ENCODE measurements around the gene DUOXA1. TPM values are rescaled to one million over a fixed set of nuclear protein-coding genes. Genes with fewer than 3 reads are reported as not detected.

DUOXA1 gene
- total RNA-seq, 2 donors from 2014 or later: 17.6 to 38.8 TPM

- no peak overlapping the region for H3K27ac ChIP-seq
- no peaks in the 10 kb centered on the region for H3K27me3 ChIP-seq (replicated peaks; ENCODE audit: insufficient read depth)
- TF ChIP-seq, protein P1, sequence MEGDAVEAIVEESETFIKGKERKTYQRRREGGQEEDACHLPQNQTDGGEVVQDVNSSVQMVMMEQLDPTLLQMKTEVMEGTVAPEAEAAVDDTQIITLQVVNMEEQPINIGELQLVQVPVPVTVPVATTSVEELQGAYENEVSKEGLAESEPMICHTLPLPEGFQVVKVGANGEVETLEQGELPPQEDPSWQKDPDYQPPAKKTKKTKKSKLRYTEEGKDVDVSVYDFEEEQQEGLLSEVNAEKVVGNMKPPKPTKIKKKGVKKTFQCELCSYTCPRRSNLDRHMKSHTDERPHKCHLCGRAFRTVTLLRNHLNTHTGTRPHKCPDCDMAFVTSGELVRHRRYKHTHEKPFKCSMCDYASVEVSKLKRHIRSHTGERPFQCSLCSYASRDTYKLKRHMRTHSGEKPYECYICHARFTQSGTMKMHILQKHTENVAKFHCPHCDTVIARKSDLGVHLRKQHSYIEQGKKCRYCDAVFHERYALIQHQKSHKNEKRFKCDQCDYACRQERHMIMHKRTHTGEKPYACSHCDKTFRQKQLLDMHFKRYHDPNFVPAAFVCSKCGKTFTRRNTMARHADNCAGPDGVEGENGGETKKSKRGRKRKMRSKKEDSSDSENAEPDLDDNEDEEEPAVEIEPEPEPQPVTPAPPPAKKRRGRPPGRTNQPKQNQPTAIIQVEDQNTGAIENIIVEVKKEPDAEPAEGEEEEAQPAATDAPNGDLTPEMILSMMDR (IDR thresholded peaks at IDR 0.05): no peak
- TF ChIP-seq POLR2A (IDR thresholded peaks at IDR 0.05) (no peak), POLR2AphosphoS5 (IDR thresholded peaks at IDR 0.05) (no peak)
- intact Hi-C loops (cut with DNase I): no loop called here
- H3K9me3 ChIP-seq: no peaks in the 10 kb centered on the region
- DNase-seq (ENCODE audit: low spot score): no peak
- no peaks in the 10 kb centered on the region for H3K36me3 ChIP-seq
- H3K4me1 ChIP-seq (replicated peaks): no peaks in the 10 kb centered on the region
- WGBS: 86% methylated on average over 12 of the region's 12 CpGs
- no peak overlapping the region for H3K4me3 ChIP-seq
Observed at GRCh38 chr15:45148076-45149059, 18.7 kb upstream of the DUOXA1 start.

DNA sequence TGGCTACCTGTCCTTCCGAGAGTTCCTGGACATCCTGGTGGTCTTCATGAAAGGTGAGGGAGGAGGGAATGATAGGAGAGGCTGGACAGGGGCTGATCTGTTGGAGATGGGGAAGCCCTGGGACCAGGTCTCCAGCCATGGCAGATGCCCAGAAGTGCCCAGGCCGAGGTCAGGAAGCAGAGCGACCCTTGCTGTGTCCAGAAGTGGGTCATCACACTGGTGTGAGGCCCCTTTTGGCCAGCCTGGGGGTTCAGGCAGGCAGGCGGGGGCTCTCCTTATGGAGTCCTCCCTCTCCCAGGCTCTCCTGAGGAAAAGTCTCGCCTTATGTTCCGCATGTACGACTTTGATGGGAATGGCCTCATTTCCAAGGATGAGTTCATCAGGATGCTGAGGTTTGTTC lies 17.9 kb upstream of the DUOXA1 start:
- no peaks in the 10 kb centered on the region for H3K9me3 ChIP-seq
- DNase-seq (ENCODE audit: low spot score): no peak
- intact Hi-C loops (cut with DNase I): no loop called here
- no peaks in the 10 kb centered on the region for H3K36me3 ChIP-seq
- no peak overlapping the region for H3K4me3 ChIP-seq
- no peaks in the 10 kb centered on the region for H3K4me1 ChIP-seq (replicated peaks)
- H3K27me3 ChIP-seq (replicated peaks; ENCODE audit: insufficient read depth): no peaks in the 10 kb centered on the region
- TF ChIP-seq POLR2A (IDR thresholded peaks at IDR 0.05): no peak
- TF ChIP-seq, protein P1 (IDR thresholded peaks at IDR 0.05): no peak
- no peak for TF ChIP-seq POLR2AphosphoS5 (IDR thresholded peaks at IDR 0.05)
- 98% methylated on average over 7 of the region's 7 CpGs for WGBS
- H3K27ac ChIP-seq: no peak overlapping the region

GRCh38 chr15:45146405-45146804 lies 16.7 kb upstream of the DUOXA1 start:
- no peaks in the 10 kb centered on the region for H3K27me3 ChIP-seq (replicated peaks; ENCODE audit: insufficient read depth)
- no peak overlapping the region for H3K4me3 ChIP-seq
- 58% methylated on average over 4 of the region's 4 CpGs for WGBS
- TF ChIP-seq, protein P1 (IDR thresholded peaks at IDR 0.05): no peak
- TF ChIP-seq POLR2AphosphoS5 (IDR thresholded peaks at IDR 0.05) (no peak), POLR2A (IDR thresholded peaks at IDR 0.05) (no peak)
- H3K9me3 ChIP-seq: no peaks in the 10 kb centered on the region
- no peaks in the 10 kb centered on the region for H3K36me3 ChIP-seq
- H3K27ac ChIP-seq: no peak overlapping the region
- intact Hi-C loops (cut with DNase I): no loop called here
- no peak for DNase-seq (ENCODE audit: low spot score)
- H3K4me1 ChIP-seq (replicated peaks): no peaks in the 10 kb centered on the region

- 95% methylated on average over 9 of the region's 9 CpGs for WGBS
- H3K4me3 ChIP-seq: no peak overlapping the region
- no peaks in the 10 kb centered on the region for H3K36me3 ChIP-seq
- no peaks in the 10 kb centered on the region for H3K27me3 ChIP-seq (replicated peaks; ENCODE audit: insufficient read depth)
- no peaks in the 10 kb centered on the region for H3K4me1 ChIP-seq (replicated peaks)
- intact Hi-C loops (cut with DNase I): no loop called here
- no peak for DNase-seq (ENCODE audit: low spot score)
- no peak overlapping the region for H3K27ac ChIP-seq
- H3K9me3 ChIP-seq: no peaks in the 10 kb centered on the region
- TF ChIP-seq, protein P1 (IDR thresholded peaks at IDR 0.05): no peak
- TF ChIP-seq POLR2AphosphoS5 (IDR thresholded peaks at IDR 0.05) (no peak), POLR2A (IDR thresholded peaks at IDR 0.05) (no peak)
Observed at GRCh38 chr15:45144775-45145174, 15.1 kb upstream of the DUOXA1 start.

- TF ChIP-seq, protein P1 (IDR thresholded peaks at IDR 0.05): no peak
- TF ChIP-seq POLR2AphosphoS5 (IDR thresholded peaks at IDR 0.05) (no peak), POLR2A (IDR thresholded peaks at IDR 0.05) (no peak)
- H3K4me1 ChIP-seq (replicated peaks): no peaks in the 10 kb centered on the region
- no peak overlapping the region for H3K4me3 ChIP-seq
- intact Hi-C loops (cut with DNase I): no loop called here
- no peak overlapping the region for H3K27ac ChIP-seq
- H3K9me3 ChIP-seq: no peaks in the 10 kb centered on the region
- DNase-seq (ENCODE audit: low spot score): no peak
- H3K36me3 ChIP-seq: no peaks in the 10 kb centered on the region
- no peaks in the 10 kb centered on the region for H3K27me3 ChIP-seq (replicated peaks; ENCODE audit: insufficient read depth)
- WGBS: 82% methylated on average over 11 of the region's 11 CpGs
Observed at GRCh38 chr15:45143946-45144345, 14.3 kb upstream of the DUOXA1 start.

All from prostate gland (tissue), 2 donors.